ENCODE measurements around the gene RXFP2.

Gene RXFP2

GRCh38 chr13:31850041-31850555 lies 110.8 kb downstream of the RXFP2 start:
- ATAC-seq (replicated peaks) = no peak
- Mint-ChIP-seq H3K9me3 (no peaks in the 10 kb centered on the region), H3K4me3 (no peak overlapping the region), H3K27ac (no peak overlapping the region), H3K36me3 (ENCODE audit: insufficient read depth) (no peaks in the 10 kb centered on the region), H3K27me3 (peaks cover 9 to 19% of the 10 kb centered on the region in 2 donors), H3K4me1 (ENCODE audit: low read depth in 2 of 2) (peaks cover 0 to 12% of the 10 kb centered on the region in 2 donors)
- no peak for DNase-seq

- no peak for DNase-seq
- H3K4me3 Mint-ChIP-seq = no peak overlapping the region
- no peak overlapping the region for H3K27ac Mint-ChIP-seq
- H3K27me3 Mint-ChIP-seq = peaks cover 9 to 16% of the 10 kb centered on the region in 2 donors
- ATAC-seq (replicated peaks) = no peak
- H3K4me1 Mint-ChIP-seq (ENCODE audit: low read depth in 2 of 2) = peaks cover 0 to 12% of the 10 kb centered on the region in 2 donors
- no peaks in the 10 kb centered on the region for H3K9me3 Mint-ChIP-seq
- H3K36me3 Mint-ChIP-seq (ENCODE audit: insufficient read depth) = no peaks in the 10 kb centered on the region
These were observed 111.9 kb downstream of the RXFP2 start for GRCh38 chr13:31851216-31851615.

All from effector memory CD8-positive, alpha-beta T cell (primary cell).